WERI-Rb-1 (cell line): ENCODE data around the gene SERPINH1.

Experiments used
- DNase-seq: peaks from one replicate; pipeline ENCODE4 v3.0.0-alpha.2; 2020
- H3K27ac ChIP-seq: fragments of 250-450 bp; sonication (Bioruptor Pico); 2 replicates; pipeline ENCODE4 v1.5.1; 2020; ENCODE audit warnings: mild to moderate bottlenecking, moderate library complexity
- H3K27me3 ChIP-seq: fragments of 250-450 bp; sonication (Bioruptor Pico); 2 replicates; pipeline ENCODE4 v1.5.1; 2021; ENCODE audit warnings: mild to moderate bottlenecking, low read depth, moderate library complexity; ENCODE audit not compliant: insufficient read depth, severe bottlenecking
- H3K36me3 ChIP-seq: fragments of 250-450 bp; sonication (Bioruptor Pico); 2 replicates; pipeline ENCODE4 v1.5.1; 2020; ENCODE audit warnings: mild to moderate bottlenecking, moderate library complexity
- H3K4me3 ChIP-seq: 2 replicates; pipeline ENCODE4 v1.5.1; 2011; ENCODE audit warnings: low read depth, mild to moderate bottlenecking, control low read depth, low read length
- H3K9me3 ChIP-seq: fragments of 250-450 bp; sonication (Bioruptor Pico); 2 replicates; pipeline ENCODE4 v1.5.1; 2021; ENCODE audit warnings: mild to moderate bottlenecking, moderate library complexity; ENCODE audit not compliant: severe bottlenecking
- CTCF ChIP-seq: IDR thresholded peaks from 2 replicates; pipeline ENCODE4 v1.5.1; 2011; ENCODE audit warnings: low read depth, mild to moderate bottlenecking, control low read depth, inconsistent platforms, low read length

Gene SERPINH1

GRCh38 chr11:75541193-75542087 lies 20.6 kb upstream of the SERPINH1 start:
- Histone ChIP-seq H3K36me3 (no peaks in the 10 kb centered on the region), H3K9me3 (no peaks in the 10 kb centered on the region), H3K27ac (no peak overlapping the region), H3K27me3 (no peaks in the 10 kb centered on the region), H3K4me3 (no peak overlapping the region)
- TF ChIP-seq CTCF, result no peak
- no peak for DNase-seq

- no peak for TF ChIP-seq CTCF
- DNase-seq, result no peak
- no peaks in the 10 kb centered on the region for H3K9me3 ChIP-seq
- no peak overlapping the region for H3K27ac ChIP-seq
- no peak overlapping the region for H3K4me3 ChIP-seq
- no peaks in the 10 kb centered on the region for H3K27me3 ChIP-seq
- no peaks in the 10 kb centered on the region for H3K36me3 ChIP-seq
Observed at GRCh38 chr11:75542088-75542438, 20.0 kb upstream of the SERPINH1 start.

- TF ChIP-seq CTCF, result no peak
- DNase-seq, result no peak
- Histone ChIP-seq H3K4me3 (no peak overlapping the region), H3K27ac (no peak overlapping the region), H3K36me3 (no peaks in the 10 kb centered on the region), H3K9me3 (no peaks in the 10 kb centered on the region), H3K27me3 (no peaks in the 10 kb centered on the region)
Observed at GRCh38 chr11:75543806-75544205, 18.2 kb upstream of the SERPINH1 start.

GRCh38 chr11:75547177-75547576 lies 14.9 kb upstream of the SERPINH1 start:
- Histone ChIP-seq H3K9me3 (peaks cover 2% of the 10 kb centered on the region), H3K4me3 (no peak overlapping the region), H3K36me3 (no peaks in the 10 kb centered on the region), H3K27me3 (no peaks in the 10 kb centered on the region), H3K27ac (no peak overlapping the region)
- TF ChIP-seq CTCF, result no peak
- DNase-seq, result no peak

GRCh38 chr11:75547617-75548058 lies 14.4 kb upstream of the SERPINH1 start:
- peak overlapping the region; percentile 66 for H3K27ac ChIP-seq
- H3K36me3 ChIP-seq, result no peaks in the 10 kb centered on the region
- peak; percentile 81 for TF ChIP-seq CTCF
- peak; percentile 83 for DNase-seq
- H3K4me3 ChIP-seq, result no peak overlapping the region
- peaks cover 2% of the 10 kb centered on the region for H3K9me3 ChIP-seq
- H3K27me3 ChIP-seq, result no peaks in the 10 kb centered on the region
